Mesodermal cell (in vitro differentiated cells): ENCODE results near the gene GNG7.
"Not testable (repeated sequence)": the region's sequence is repeated elsewhere in the genome, so short reads cannot be mapped to it uniquely, and the experiment has no call there.

Experiments
- H3K27ac ChIP-seq: 2 replicates; pipeline ENCODE4 v1.7.0; 2013; ENCODE audit warnings: mild to moderate bottlenecking, low read depth, low read length, moderate library complexity; ENCODE audit not compliant: severe bottlenecking
- H3K36me3 ChIP-seq: 2 replicates; pipeline ENCODE4 v1.7.1; 2013; ENCODE audit warnings: mild to moderate bottlenecking, low read length, moderate library complexity; ENCODE audit not compliant: control insufficient read depth, insufficient read depth
- H3K4me1 ChIP-seq: one replicate; pipeline ENCODE4 v1.7.1; 2013; ENCODE audit warnings: mild to moderate bottlenecking, low read length; ENCODE audit not compliant: insufficient read depth, control insufficient read depth, poor library complexity, severe bottlenecking
- H3K4me3 ChIP-seq: 2 replicates; pipeline ENCODE4 v1.7.0; 2013; ENCODE audit warnings: low read length, control low read depth, mild to moderate bottlenecking; ENCODE audit not compliant: insufficient read depth, poor library complexity, severe bottlenecking; ENCODE audit errors: extremely low read depth
- H3K9me3 ChIP-seq: 2 replicates; pipeline ENCODE4 v1.7.1; 2013; ENCODE audit warnings: mild to moderate bottlenecking, low read length, moderate library complexity; ENCODE audit not compliant: control insufficient read depth
- WGBS, 2 experiments: methylation state at CpG; one replicate each; pipeline ENCODE4 v1.1.5; 2013; ENCODE audit warnings: missing lambda C conversion rate in 2 of 2; ENCODE audit not compliant: insufficient coverage in 2 of 2; 5-methylcytosine and 5-hydroxymethylcytosine counted together

Gene GNG7

GRCh38 chr19:2616741-2617392, 85.6 kb downstream of the GNG7 start:
- Histone ChIP-seq H3K36me3 (no peaks in the 10 kb centered on the region), H3K4me1 (no peaks in the 10 kb centered on the region), H3K9me3 (peaks cover 4% of the 10 kb centered on the region), H3K4me3 (no peak overlapping the region), H3K27ac (no peak overlapping the region)
- 81 to 85% methylated on average over 10 to 11 of the region's 13 CpGs for WGBS, 2 experiments

- Histone ChIP-seq H3K9me3 (peaks cover 4% of the 10 kb centered on the region), H3K4me1 (no peaks in the 10 kb centered on the region), H3K27ac (no peak overlapping the region), H3K4me3 (no peak overlapping the region), H3K36me3 (no peaks in the 10 kb centered on the region)
- 94 to 96% methylated on average over 5 of the region's 6 CpGs for WGBS, 2 experiments
Measured at GRCh38 chr19:2615782-2616181, 86.7 kb downstream of the GNG7 start.

- H3K9me3 ChIP-seq = peaks cover 4% of the 10 kb centered on the region
- H3K36me3 ChIP-seq = no peaks in the 10 kb centered on the region
- no peaks in the 10 kb centered on the region for H3K4me1 ChIP-seq
- H3K27ac ChIP-seq = no peak overlapping the region
- H3K4me3 ChIP-seq = no peak overlapping the region
- WGBS, 2 experiments = 28 to 29% methylated on average over 26 to 27 of the region's 28 CpGs
Measured at GRCh38 chr19:2613507-2614295, 88.8 kb downstream of the GNG7 start.

- H3K9me3 ChIP-seq = peaks cover 4% of the 10 kb centered on the region
- H3K27ac ChIP-seq = no peak overlapping the region
- no peaks in the 10 kb centered on the region for H3K36me3 ChIP-seq
- no peaks in the 10 kb centered on the region for H3K4me1 ChIP-seq
- no peak overlapping the region for H3K4me3 ChIP-seq
- WGBS, 2 experiments = 82 to 84% methylated on average over 12 to 17 of the region's 18 CpGs
Measured at GRCh38 chr19:2612619-2613249, 89.8 kb downstream of the GNG7 start.

- Histone ChIP-seq H3K27ac (no peak overlapping the region), H3K4me3 (no peak overlapping the region), H3K36me3 (no peaks in the 10 kb centered on the region), H3K4me1 (no peaks in the 10 kb centered on the region), H3K9me3 (peaks cover 4% of the 10 kb centered on the region)
- 81 to 84% methylated on average over 21 to 23 of the region's 34 CpGs for WGBS, 2 experiments
Measured at GRCh38 chr19:2611483-2612464, 90.7 kb downstream of the GNG7 start.

- no peak overlapping the region for H3K4me3 ChIP-seq
- H3K4me1 ChIP-seq = no peaks in the 10 kb centered on the region
- H3K36me3 ChIP-seq = no peaks in the 10 kb centered on the region
- peak overlapping the region; percentile 62 for H3K27ac ChIP-seq
- H3K9me3 ChIP-seq = peaks cover 4% of the 10 kb centered on the region
- 17 to 26% methylated on average over 24 to 37 of the region's 46 CpGs for WGBS, 2 experiments
Measured at GRCh38 chr19:2610637-2611482, 91.6 kb downstream of the GNG7 start.

GRCh38 chr19:2609389-2610116, 92.9 kb downstream of the GNG7 start:
- Histone ChIP-seq H3K4me3 (no peak overlapping the region), H3K4me1 (no peaks in the 10 kb centered on the region), H3K27ac (no peak overlapping the region), H3K9me3 (peaks cover 6% of the 10 kb centered on the region), H3K36me3 (no peaks in the 10 kb centered on the region)
- 91 to 93% methylated on average over 14 to 18 of the region's 20 CpGs for WGBS, 2 experiments

GRCh38 chr19:2609034-2609388, 93.5 kb downstream of the GNG7 start:
- H3K36me3 ChIP-seq, H3K4me3 ChIP-seq, H3K27ac ChIP-seq, H3K9me3 ChIP-seq, H3K4me1 ChIP-seq: not testable (repeated sequence)
- WGBS, 2 experiments = 91 to 96% methylated on average over 7 of the region's 7 CpGs

GRCh38 chr19:2608602-2608922, 93.9 kb downstream of the GNG7 start:
- H3K36me3 ChIP-seq = no peaks in the 10 kb centered on the region
- WGBS, 2 experiments = 88 to 89% methylated on average over 6 of the region's 7 CpGs
- H3K27ac ChIP-seq = no peak overlapping the region

More at GRCh38 chr19:2608602-2608922, 93.9 kb downstream of the GNG7 start:
- H3K4me3 ChIP-seq = no peak overlapping the region
- peaks cover 5% of the 10 kb centered on the region for H3K9me3 ChIP-seq
- H3K4me1 ChIP-seq = no peaks in the 10 kb centered on the region
